NCI-H526 treated with DMSO at 0.1 percent for 48 hours (cell line): Measurements from ENCODE around the gene NTN5.
"Not testable (repeated sequence)": the region's sequence is repeated elsewhere in the genome, so short reads cannot be mapped to it uniquely, and the experiment has no call there.

Source experiments
- DNase-seq: peaks from one replicate; lab custom pipeline; 2025; lab: John Stamatoyannopoulos, UW

The NTN5 gene

GRCh38 chr19:48669903-48670668 lies 2.7 kb downstream of the NTN5 start:
- DNase-seq = no peak

DNA sequence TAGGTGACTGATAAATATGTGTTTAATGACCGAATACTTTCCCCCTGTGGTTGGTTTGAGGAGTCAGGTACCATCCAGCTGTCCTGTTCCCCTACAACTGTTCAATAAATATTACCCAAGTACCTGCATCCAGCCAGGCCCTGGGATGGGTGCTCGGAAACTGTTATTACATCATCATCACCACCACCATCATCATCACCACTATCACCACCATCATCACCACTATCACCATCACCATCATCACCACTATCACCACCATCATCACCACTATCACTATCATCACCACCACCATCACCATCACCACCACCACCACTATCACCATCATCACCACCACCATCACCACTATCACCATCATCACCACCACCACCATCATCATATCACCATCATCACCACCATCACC lies 4.1 kb downstream of the NTN5 start:
- DNase-seq = no peak

DNA sequence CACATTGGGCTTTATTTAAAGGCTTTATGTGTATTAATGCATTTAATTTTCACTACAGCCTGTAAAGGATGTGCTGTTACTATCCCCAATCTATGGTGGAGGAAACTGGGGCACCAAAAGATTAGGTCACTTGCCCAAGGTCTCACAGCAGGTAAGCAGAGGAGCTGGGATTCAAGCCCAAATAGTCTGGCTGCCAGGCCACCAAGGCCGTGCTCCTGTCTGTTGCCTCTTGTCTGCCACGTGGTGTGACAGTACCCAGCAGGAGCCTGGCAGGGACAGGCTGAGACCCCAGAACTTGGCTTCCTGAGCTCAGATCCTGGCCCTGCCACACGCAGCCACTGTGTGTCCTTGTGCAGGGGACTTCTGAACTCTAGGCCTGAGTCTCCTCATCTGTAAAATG lies 4.5 kb downstream of the NTN5 start:
- DNase-seq = no peak

DNA sequence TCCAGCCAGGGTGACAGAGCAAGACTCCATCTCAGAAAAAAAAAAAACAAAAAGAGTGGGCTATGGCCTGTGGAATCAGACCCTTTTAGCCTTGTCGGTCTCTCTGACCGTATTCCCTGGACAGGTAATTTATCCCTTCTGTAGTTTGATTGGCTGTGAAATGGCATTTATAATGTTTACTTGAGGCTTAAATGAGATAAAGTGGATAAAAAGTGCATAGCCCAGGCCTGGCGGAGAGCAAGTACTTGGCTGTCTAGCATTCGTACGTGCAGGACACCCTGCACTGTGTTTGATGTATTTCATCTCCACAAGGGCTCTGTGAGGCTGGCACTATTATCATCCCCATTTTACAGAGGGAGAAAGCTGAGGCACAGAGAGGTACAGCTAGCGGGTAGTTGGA lies 7.0 kb downstream of the NTN5 start:
- no peak for DNase-seq

- DNase-seq = no peak
These were observed 8.3 kb downstream of the NTN5 start for GRCh38 chr19:48664476-48664875.

DNA sequence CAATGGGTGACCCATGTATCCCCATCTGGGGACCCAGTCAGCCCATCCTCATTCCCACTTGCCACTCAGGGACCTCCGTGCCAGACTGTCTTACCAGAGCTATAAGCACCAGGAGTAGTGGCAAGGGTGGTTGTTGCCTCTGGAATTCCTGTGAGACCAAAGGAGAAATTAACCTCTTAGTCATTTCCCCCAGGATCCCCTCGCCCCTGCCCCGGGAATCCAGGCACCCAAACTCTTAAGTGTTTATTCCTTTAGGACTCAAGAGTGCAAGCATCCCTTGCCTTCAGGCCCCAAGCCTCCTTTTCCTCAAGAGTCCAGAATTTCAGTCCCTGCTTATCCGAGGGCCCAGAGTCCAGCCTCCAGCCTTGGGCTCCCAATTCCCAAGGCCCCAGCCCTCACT lies 9.2 kb downstream of the NTN5 start:
- no peak for DNase-seq

DNA sequence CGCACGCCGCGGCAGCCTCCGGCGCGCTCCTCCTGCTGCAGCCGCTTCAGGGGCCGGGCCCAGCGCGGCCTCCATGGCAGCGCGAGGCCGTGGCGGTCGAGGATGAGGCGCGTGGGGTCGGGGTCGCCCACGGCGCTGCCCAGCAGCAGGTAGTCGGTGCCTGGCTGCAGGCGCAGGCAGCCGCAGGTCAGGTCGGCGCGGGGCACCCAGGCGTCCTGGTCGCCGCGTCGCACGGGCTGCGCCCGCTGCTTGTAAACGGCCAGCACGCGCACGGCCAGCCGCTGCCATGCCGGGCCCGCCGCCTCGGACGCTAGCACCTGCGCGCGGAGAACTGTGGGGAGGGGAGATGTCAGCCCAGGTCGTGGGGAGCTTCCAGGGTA lies 11.1 kb downstream of the NTN5 start:
- DNase-seq = no peak

DNA sequence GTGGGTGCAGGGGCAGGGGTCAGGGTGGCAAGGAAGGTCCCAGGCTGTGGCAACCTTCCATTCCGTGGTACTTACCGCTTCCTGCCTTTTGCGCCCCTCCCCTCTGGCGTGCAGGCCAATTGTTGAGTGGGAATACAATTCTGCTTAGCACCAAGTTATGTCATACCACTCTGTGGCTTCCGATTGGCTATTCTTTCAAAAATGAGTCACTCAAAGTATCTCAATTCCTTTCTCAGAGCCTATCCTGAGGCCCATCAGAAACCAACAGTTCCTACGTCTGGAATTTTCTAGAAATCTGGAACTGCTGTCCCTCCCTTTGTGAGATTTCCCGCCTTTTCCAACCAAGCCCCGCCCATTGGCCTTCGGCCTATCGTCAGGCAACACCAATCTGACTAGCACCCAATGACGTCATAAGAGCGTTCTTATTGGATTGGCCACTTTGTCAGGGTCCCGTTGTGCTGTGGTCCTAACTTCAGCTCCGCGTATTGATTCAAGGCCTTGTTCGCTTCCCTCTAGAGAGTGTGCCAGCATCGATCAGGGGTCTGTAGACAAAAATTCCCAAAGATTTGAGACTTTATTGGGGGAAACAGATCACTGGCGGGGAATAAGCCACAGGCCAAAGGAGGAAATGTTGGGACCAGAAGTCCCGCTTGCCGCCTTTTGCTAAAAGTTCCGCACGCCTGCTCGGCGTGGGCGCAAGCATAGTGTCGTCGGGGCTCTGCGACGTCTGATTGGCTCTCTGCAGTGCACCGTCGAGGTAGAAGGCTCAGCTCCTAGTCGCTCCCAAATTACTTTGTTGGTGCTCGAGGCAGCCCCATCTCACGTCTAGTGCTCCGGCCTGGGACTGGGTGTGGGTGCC lies 11.7 kb downstream of the NTN5 start:
- DNase-seq = peak; percentile 94

GRCh38 chr19:48659768-48660167 lies 13.0 kb downstream of the NTN5 start:
- peak; percentile 18 for DNase-seq

DNA sequence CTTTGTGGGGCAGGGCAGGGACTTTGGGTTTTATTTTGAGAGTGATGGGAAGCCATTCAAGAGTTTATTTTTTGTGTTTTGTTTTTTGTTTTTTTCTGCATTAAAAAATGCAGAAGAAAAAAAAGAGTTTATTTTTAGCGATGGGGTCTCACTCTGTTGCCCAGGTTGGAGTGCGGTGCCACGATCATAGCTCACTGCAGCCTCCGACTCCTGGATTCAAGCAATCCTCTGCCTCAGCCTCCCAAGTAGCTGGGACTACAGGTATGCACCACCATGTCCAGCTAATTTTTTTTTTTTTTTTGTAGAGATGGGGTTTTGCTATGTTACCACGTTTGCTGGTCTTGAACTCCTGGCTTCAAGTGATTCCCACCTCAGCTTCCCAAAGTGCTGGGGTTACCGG lies 14.3 kb downstream of the NTN5 start:
- DNase-seq = no peak

DNA sequence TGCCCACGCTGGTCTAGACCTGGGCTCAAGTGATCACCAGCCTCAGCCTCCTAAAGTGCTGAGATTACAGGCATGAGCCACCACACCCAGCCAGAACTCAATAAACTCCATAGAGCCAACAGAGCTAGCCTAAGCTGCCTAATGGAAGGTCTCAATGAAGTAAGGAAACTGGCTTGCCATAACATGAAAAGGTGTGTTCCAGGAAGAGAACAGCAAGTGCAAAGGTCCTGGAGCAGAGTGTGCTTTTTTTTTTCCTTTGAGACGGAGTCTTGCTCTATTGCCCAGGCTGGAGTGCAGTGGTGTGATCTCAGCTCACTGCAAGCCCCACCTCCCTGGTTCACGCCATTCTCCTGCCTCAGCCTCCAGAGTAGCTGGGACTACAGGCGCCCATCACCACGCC lies 15.0 kb downstream of the NTN5 start:
- DNase-seq = not testable (repeated sequence)

DNA sequence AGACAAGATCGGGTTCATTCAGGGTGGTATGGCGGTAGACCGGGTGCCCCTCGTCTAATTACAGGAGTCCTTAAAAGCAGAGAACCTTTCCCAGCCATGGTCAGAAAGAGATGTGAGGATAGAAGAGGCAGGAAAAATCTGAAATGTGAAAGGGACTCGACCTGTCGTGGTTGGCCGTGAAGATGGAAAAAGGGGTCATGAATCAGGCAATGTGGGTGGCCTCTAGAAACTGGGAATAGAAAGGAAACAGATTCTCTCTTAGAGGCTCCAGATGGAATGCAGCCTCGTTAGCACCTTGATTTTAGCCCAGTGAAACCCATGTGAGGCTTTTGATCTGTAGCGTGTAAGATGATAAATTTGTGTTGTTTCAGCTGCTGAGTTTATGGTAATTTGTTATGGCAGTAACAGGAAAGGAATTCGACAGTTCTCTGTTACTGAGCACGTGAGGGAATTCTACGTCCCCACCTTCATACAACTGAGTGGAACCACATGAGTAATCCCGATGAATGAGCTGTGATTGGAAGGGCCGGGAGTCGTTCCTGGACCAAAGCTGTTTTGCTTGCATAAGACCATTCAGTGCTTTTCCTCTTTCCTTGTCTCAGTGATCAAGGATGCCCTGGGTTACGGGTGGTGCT lies 15.9 kb downstream of the NTN5 start:
- no peak for DNase-seq

GRCh38 chr19:48654299-48655059 lies 18.3 kb downstream of the NTN5 start:
- DNase-seq = no peak

DNA sequence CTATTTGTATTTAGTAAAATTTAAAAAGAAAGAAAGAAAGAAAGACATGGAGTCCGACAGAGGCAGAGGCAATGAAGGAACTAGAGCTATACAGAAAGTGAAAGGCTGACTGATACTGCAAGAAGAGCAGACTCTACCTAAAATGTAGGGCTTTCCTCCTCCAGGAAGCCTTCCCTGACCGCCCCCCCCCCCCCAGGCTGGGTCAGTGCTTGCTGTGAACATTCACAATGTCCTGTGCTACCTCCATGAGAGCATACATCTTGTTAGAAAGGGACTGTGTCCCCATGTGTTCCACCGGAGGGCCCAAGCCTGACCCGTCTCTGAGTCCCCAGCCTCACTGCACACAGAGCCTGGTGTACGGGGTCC lies 21.2 kb downstream of the NTN5 start:
- DNase-seq = no peak

DNA sequence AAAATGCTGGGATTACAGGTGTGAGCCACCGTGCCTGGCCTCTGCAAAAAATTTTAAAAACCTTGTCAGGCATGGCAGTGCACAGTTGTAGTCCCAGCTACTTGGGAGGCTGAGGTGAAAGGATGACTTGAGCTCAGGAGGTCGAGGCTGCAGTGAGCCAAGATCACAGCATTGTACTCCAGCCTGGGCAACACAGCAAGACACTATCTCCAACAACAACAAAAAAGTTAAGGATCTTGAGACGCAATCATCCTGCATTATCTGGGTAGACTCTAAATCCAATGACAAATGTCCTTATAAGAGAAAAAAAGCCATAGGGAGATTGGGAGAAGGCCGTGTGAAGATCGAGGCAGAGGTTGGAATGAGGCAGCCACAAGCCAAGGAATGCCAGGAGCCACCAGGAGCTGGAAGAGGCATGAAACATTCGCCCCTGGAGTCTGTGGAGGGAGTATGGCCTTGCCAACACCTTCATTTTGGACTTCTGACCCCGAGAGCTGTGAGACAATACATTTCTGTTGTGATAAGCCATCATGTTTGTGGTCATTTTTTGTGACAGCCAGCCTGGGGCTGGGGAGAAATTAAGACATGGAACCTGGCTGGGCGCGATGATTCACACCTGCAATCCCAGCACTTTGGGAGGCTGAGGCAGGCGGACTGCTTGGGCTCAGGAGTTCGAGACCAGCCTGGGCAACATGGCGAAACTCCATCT lies 21.7 kb downstream of the NTN5 start:
- DNase-seq = no peak

DNA sequence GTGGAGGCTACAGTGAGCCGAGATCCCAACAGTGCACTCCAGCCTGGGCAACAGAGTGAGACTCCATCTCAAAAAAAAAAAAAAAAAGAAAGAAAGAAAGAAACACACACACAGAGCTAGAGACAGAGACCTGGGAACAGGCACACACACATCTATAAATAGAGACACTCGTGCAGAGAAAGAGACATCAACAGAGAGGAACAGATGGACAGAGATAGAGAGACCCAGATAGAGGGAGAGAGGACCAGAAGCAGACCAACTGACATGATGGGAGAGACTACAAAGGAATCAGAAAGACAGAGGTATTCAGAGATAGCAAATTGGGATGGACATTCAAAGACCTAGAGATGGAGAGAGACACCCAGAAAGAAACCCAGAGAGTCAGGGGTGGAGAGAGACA lies 24.7 kb downstream of the NTN5 start:
- DNase-seq = no peak

DNA sequence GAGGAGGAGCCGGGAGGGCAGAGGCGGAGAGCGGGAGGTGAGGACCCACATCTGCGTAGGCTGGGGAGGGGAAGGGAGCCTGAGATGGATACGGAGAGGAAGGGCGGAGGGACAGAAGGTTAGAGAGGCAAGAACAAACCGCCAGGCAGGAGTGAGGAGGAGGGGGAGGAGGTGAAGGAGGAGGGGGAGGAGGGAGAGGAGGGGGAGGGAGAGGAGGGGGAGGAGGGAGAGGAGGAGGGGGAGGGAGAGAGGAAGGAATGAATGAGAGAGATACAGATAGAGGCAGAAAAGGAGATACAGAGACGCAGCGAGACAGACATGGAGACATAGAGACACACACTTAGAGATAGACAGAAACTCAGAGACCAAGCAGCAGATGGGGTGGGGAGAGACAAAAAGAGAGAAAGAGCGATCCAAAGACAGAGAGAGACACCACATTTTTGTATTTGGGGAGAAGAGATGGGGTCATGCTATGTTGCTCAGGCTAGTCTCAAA lies 26.0 kb downstream of the NTN5 start:
- no peak for DNase-seq

DNA sequence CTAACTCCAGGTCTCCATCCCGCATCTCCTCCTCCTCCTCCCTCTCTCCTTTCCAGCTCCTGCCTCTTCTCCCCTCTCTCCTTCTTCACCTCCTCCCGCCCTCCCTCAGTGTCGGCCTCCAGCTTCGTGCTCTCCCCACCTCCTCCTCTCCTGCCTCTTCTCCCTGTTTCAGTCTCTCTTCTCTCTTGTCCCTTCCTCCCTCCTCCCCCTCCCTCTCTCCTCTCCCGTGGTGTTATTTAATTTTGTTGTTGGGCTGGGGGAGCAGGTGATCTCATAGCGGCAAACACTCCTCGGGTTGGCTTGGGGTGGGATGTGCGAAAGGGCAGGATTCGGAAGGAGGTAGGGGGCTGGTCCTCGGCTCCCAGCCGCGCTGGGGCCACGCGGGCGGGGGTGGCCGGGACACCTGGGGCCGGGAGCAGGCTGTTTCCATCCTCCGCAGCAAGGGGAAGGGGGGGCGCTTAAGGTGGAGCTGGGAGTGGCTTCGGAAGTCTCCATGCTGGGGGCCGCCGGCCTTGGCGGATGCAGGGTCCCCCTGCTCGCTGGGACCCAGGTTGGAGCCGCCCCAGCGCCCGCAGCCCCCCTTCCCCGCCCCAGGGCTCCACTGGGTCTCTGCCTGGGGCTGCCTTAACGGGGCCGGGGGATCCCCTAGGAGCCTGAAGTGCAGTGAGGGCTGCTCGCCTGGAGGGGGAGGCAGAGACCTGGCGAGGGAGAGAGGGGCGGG lies 26.7 kb downstream of the NTN5 start, which contains the start of gene CA11:
Gene CA11 (minus strand): TSS at position 187 of the 721 bp plus-strand sequence. CDS start 555 bp downstream, outside the sequence.
- DNase-seq = peak; percentile 71

DNA sequence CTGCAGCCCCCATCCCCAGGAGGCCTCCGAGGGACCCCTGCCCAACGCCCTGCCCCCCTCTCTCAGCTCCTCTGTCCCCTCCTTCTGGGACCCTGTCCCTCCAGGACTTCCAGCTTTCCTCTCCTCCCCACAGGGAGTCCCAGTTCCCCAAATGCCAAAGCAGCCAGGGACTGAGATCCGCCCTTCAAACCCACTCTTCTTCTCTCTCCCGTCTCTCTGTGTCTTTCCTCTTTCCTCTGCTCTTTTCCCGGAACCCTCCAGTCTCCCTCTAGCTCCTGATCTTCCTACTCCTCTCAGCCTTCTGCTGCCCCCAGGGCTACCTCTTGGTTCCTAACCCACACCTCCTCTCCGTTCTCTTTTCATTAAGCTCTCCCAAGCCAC lies 27.2 kb downstream of the NTN5 start:
- DNase-seq = no peak

DNA sequence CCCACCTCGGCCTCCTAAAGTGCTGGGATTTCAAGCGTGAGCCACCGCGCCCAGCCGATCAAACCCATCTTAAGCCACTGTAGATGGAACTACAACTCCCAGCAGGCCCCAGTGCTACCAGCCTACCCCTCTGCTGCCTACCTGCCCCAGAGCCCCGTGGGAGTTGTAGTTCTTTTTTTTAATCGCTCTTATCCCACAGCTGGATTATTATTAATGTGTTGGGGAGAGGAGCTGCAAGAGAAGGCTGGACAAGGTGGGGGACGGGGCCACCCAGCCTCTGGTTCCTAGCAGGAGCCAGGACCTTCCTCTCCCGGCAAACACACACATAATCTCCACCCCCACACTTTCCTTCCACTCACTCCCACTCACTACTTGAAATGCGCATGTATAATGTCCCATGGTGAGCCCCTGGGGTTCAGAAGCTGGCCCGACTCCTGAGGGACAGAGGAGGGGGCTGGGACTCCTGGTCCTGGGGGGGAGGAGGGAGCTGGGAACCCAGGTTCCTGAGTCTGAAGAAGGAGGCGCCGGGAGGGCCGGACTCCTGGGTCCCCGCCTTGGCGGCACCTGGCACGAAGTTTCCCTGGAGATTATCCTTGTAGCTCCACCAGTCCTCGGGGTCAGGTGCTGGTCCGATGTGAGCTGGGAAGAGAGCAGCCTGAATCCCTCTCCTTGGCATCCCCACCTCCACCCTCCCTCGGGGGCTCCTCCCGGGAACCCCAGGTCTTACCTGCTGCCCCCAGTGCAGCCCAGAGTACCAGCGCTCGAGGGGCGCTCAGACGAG lies 27.8 kb downstream of the NTN5 start:
- peak; percentile 36 for DNase-seq
